ENCODE data around the gene KRTAP5-4.

- TF ChIP-seq CTCF (conservative IDR thresholded peaks at IDR 0.05; ENCODE audit: low read length): peak; percentile 91
- no peak for TF ChIP-seq EZH2phosphoT487 (IDR thresholded peaks at IDR 0.05; ENCODE audit: borderline replicate concordance)
These were observed 18.4 kb upstream of the KRTAP5-4 start for GRCh38 chr11:1640076-1640946.
